ENCODE data around the gene DOC2A. TPM values are rescaled to one million over a fixed set of nuclear protein-coding genes. Genes with fewer than 3 reads are reported as not detected.

The DOC2A gene
- total and polyA plus RNA-seq, 9 of the 15 experiments (the other 6 are each of a cell fraction or from before 2014, with no cell fraction given): 0.03 to 0.38 (median 0.28) TPM; not detected in 1

GRCh38 chr16:29995911-29996765 lies 14.7 kb downstream of the DOC2A start, which contains the start of gene INO80E (continued):
- TF ChIP-seq RBBP5 (IDR thresholded peaks at IDR 0.05; ENCODE audit: borderline replicate concordance, insufficient read depth, low read length, poor library complexity, severe bottlenecking) (peak; percentile 27), SMARCC2 (IDR thresholded peaks at IDR 0.05; ENCODE audit: low read depth) (no peak), OTX1 (CRISPR knock-in tag; IDR thresholded peaks at IDR 0.05) (no peak), SRF (CRISPR knock-in tag; IDR thresholded peaks at IDR 0.05) (peak in 1 of 2 experiments; percentile 77; a peak in 2 of 4 replicates), DMBX1 (CRISPR knock-in tag; IDR thresholded peaks at IDR 0.05; ENCODE audit: borderline replicate concordance) (no peak), ZNF354B (CRISPR knock-in tag; IDR thresholded peaks at IDR 0.05) (no peak), ZNF707 (CRISPR knock-in tag; conservative IDR thresholded peaks at IDR 0.05) (no peak), ZNF140 (CRISPR knock-in tag; IDR thresholded peaks at IDR 0.05) (no peak), MLX (CRISPR knock-in tag; conservative IDR thresholded peaks at IDR 0.05) (no peak), ZC3H8 (IDR thresholded peaks at IDR 0.05) (no peak), CBFB (CRISPR knock-in tag; IDR thresholded peaks at IDR 0.05) (no peak), ZKSCAN1 (IDR thresholded peaks at IDR 0.05; ENCODE audit: low read depth, low read length) (no peak), POLR3G (IDR thresholded peaks at IDR 0.05; ENCODE audit: extremely low read depth, insufficient read length, insufficient replicate concordance) (no peak), BDP1 (IDR thresholded peaks at IDR 0.05; ENCODE audit: insufficient read depth, insufficient read length) (no peak), YBX1 (IDR thresholded peaks at IDR 0.05) (no peak), TEAD1 (CRISPR knock-in tag; IDR thresholded peaks at IDR 0.05) (peak in 1 of 2 experiments; percentile 69; a peak in 1 of 4 replicates), TCF3 (CRISPR knock-in tag; IDR thresholded peaks at IDR 0.05) (no peak; the same call in 1 of the 2 replicates), HDAC3 (IDR thresholded peaks at IDR 0.05; ENCODE audit: borderline replicate concordance, partially characterized antibody) (no peak), FOXP1 (CRISPR knock-in tag; IDR thresholded peaks at IDR 0.05) (peak; percentile 91), CCNT2 (IDR thresholded peaks at IDR 0.05; ENCODE audit: borderline replicate concordance, extremely low read depth, insufficient read length, low read depth, low read length) (peak; percentile 57), HNRNPH1 (optimal IDR thresholded peaks at IDR 0.05; ENCODE audit: low read depth, low read length) (no peak), PHB2 (IDR thresholded peaks at IDR 0.05; ENCODE audit: low read depth) (no peak), KLF6 (CRISPR knock-in tag; IDR thresholded peaks at IDR 0.05; ENCODE audit: borderline replicate concordance) (peak; percentile 58; the same call in 1 of the 2 replicates), ZKSCAN8 (CRISPR knock-in tag; IDR thresholded peaks at IDR 0.05) (no peak; the same call in 1 of the 2 replicates), CREB3 (tag; conservative IDR thresholded peaks at IDR 0.05; ENCODE audit: low read depth) (0 out of 2 replicates have a peak, but pooled peaks have one; percentile 40), NCOR1 (IDR thresholded peaks at IDR 0.05) (no peak)
